Neural cell (in vitro differentiated cells): ENCODE data around the gene BABAM2. TPM values are rescaled to one million over a fixed set of nuclear protein-coding genes. Genes with fewer than 3 reads are reported as not detected.

Experiments used
- H2AFZ ChIP-seq: fragments of 200-600, 300-800 bp; sonication (generic), shearing (Covaris generic); 2 replicates; pipeline ENCODE4 v1.6.0; 2014; ENCODE audit warnings: low read depth, mild to moderate bottlenecking, antibody characterized with exemption, low read length, moderate library complexity
- H3F3A ChIP-seq: fragments of 200-600 bp; shearing (Covaris generic); 2 replicates; pipeline ENCODE4 v1.6.1; 2016; ENCODE audit warnings: mild to moderate bottlenecking, moderate library complexity, mixed read lengths, antibody characterized with exemption, low read length; ENCODE audit not compliant: insufficient read depth, poor library complexity, severe bottlenecking
- H3K27ac ChIP-seq: fragments of 200-600, 300-800 bp; sonication (generic), shearing (Covaris generic); 2 replicates; pipeline ENCODE4 v1.5.1; 2014; ENCODE audit warnings: mild to moderate bottlenecking, low read length, moderate library complexity
- H3K27me3 ChIP-seq: fragments of 300-800, 200-600 bp; sonication (generic), shearing (Covaris generic); 2 replicates; pipeline ENCODE4 v1.6.0; 2014; ENCODE audit warnings: mild to moderate bottlenecking, low read depth, low read length, moderate library complexity; ENCODE audit not compliant: insufficient read depth
- H3K36me3 ChIP-seq: fragments of 300-800, 200-600 bp; sonication (generic), shearing (Covaris generic); 2 replicates; pipeline ENCODE4 v1.5.1; 2014; ENCODE audit warnings: mild to moderate bottlenecking, antibody characterized with exemption, low read length, moderate library complexity; ENCODE audit not compliant: insufficient read depth
- H3K4me2 ChIP-seq: fragments of 300-800, 200-600 bp; sonication (generic), shearing (Covaris generic); 2 replicates; pipeline ENCODE4 v1.6.0; 2014; ENCODE audit warnings: mild to moderate bottlenecking, low read length
- H3K4me3 ChIP-seq: fragments of 300-800, 200-600 bp; sonication (generic), shearing (Covaris generic); 2 replicates; pipeline ENCODE4 v1.5.1; 2014; ENCODE audit warnings: mild to moderate bottlenecking, low read length, moderate library complexity
- H3K79me2 ChIP-seq: fragments of 200-600 bp; shearing (Covaris generic); replicated peaks from 2 replicates; pipeline ENCODE4 v1.6.0; 2014; ENCODE audit warnings: mild to moderate bottlenecking, low read length, moderate library complexity; ENCODE audit not compliant: insufficient read depth
- H3K9ac ChIP-seq: fragments of 300-800, 200-600 bp; sonication (generic), shearing (Covaris generic); 2 replicates; pipeline ENCODE4 v1.6.1; 2016; ENCODE audit warnings: mild to moderate bottlenecking, low read length, mixed read lengths
- H3K9me2 ChIP-seq: fragments of 200-600 bp; shearing (Covaris generic); 2 replicates; pipeline ENCODE4 v1.6.1; 2016; ENCODE audit warnings: mild to moderate bottlenecking, low read length, mixed read lengths; ENCODE audit not compliant: insufficient read depth
- H3K9me3 ChIP-seq: fragments of 200-600, 300-800 bp; sonication (generic), shearing (Covaris generic); 2 replicates; pipeline ENCODE4 v1.6.1; 2016; ENCODE audit warnings: mild to moderate bottlenecking, mixed run types, low read length, moderate library complexity, mixed read lengths
- H4K20me1 ChIP-seq: fragments of 200-600 bp; shearing (Covaris generic); 2 replicates; pipeline ENCODE4 v1.6.1; 2016; ENCODE audit warnings: mild to moderate bottlenecking, mixed run types; ENCODE audit not compliant: insufficient read depth
- CTCF ChIP-seq: fragments of 450-650 bp; IDR thresholded peaks from 2 replicates; pipeline ENCODE4 v1.5.1; 2014; ENCODE audit warnings: antibody characterized with exemption, mild to moderate bottlenecking, moderate library complexity; ENCODE audit not compliant: poor library complexity, severe bottlenecking
- EP300 ChIP-seq: fragments of 450-650 bp; conservative IDR thresholded peaks from 2 replicates; pipeline ENCODE4 v1.6.1; 2014; ENCODE audit warnings: antibody characterized with exemption, mild to moderate bottlenecking, moderate library complexity; ENCODE audit not compliant: poor library complexity, severe bottlenecking
- EZH2 ChIP-seq: fragments of 200-600, 300-800 bp; shearing (Covaris generic), sonication (generic); IDR thresholded peaks from 2 replicates; pipeline ENCODE4 v1.6.1; 2014; ENCODE audit warnings: antibody characterized with exemption, low read length, borderline replicate concordance, mild to moderate bottlenecking; ENCODE audit not compliant: insufficient read depth, poor library complexity, severe bottlenecking
- MXI1 ChIP-seq: fragments of 450-650 bp; conservative IDR thresholded peaks from 2 replicates; pipeline ENCODE4 v1.6.1; 2014; ENCODE audit warnings: antibody characterized with exemption, mild to moderate bottlenecking; ENCODE audit not compliant: poor library complexity, severe bottlenecking
- POLR2AphosphoS5 ChIP-seq: IDR thresholded peaks from 2 replicates; pipeline ENCODE4 v1.6.1; 2012
- RAD21 ChIP-seq: fragments of 450-650 bp; conservative IDR thresholded peaks from 2 replicates; pipeline ENCODE4 v1.6.1; 2014; ENCODE audit warnings: antibody characterized with exemption, mild to moderate bottlenecking, moderate library complexity
- SMC3 ChIP-seq: fragments of 450-650 bp; conservative IDR thresholded peaks from 2 replicates; pipeline ENCODE4 v1.6.1; 2014; ENCODE audit warnings: antibody characterized with exemption, mild to moderate bottlenecking, moderate library complexity; ENCODE audit not compliant: poor library complexity
- TAF1 ChIP-seq: IDR thresholded peaks from 2 replicates; pipeline ENCODE4 v1.6.1; 2012; ENCODE audit warnings: low read depth
- polyA plus RNA-seq: library from polyadenylated mRNA; depleted of rRNA; stranded (reverse); fragments of >200 nt; gene quantifications from 2 replicates; pipeline ENCODE4 v1.2.3, GENCODE V29; 2014
- TF ChIP-seq, protein P1 (sequence below): IDR thresholded peaks from 2 replicates; pipeline ENCODE4 v1.6.1; 2012; ENCODE audit warnings: borderline replicate concordance

Gene BABAM2
- polyA plus RNA-seq, 1 donor from 2014 or later: 15.3 TPM

GRCh38 chr2:27855476-27855875 lies 35.1 kb upstream of the BABAM2 start:
- Histone ChIP-seq H3K4me3 (no peak overlapping the region), H4K20me1 (no peaks in the 10 kb centered on the region), H3F3A (no peaks in the 10 kb centered on the region), H3K27me3 (no peaks in the 10 kb centered on the region), H3K79me2 (no peaks in the 10 kb centered on the region), H3K9me3 (peaks cover 4% of the 10 kb centered on the region), H3K36me3 (peaks cover 6% of the 10 kb centered on the region), H3K27ac (no peak overlapping the region), H2AFZ (no peak overlapping the region), H3K9ac (no peak overlapping the region), H3K9me2 (no peaks in the 10 kb centered on the region), H3K4me2 (no peak overlapping the region)
- TF ChIP-seq CTCF (no peak), EZH2 (no peak), RAD21 (no peak)

GRCh38 chr2:27856386-27856785 lies 34.1 kb upstream of the BABAM2 start:
- H3K27me3 ChIP-seq: no peaks in the 10 kb centered on the region
- H3K9me2 ChIP-seq: no peaks in the 10 kb centered on the region
- no peaks in the 10 kb centered on the region for H3F3A ChIP-seq
- TF ChIP-seq MXI1 (no peak), EZH2 (no peak), TAF1 (no peak), RAD21 (no peak), EP300 (no peak), POLR2AphosphoS5 (no peak), CTCF (no peak), SMC3 (no peak)
- TF ChIP-seq, protein P1, sequence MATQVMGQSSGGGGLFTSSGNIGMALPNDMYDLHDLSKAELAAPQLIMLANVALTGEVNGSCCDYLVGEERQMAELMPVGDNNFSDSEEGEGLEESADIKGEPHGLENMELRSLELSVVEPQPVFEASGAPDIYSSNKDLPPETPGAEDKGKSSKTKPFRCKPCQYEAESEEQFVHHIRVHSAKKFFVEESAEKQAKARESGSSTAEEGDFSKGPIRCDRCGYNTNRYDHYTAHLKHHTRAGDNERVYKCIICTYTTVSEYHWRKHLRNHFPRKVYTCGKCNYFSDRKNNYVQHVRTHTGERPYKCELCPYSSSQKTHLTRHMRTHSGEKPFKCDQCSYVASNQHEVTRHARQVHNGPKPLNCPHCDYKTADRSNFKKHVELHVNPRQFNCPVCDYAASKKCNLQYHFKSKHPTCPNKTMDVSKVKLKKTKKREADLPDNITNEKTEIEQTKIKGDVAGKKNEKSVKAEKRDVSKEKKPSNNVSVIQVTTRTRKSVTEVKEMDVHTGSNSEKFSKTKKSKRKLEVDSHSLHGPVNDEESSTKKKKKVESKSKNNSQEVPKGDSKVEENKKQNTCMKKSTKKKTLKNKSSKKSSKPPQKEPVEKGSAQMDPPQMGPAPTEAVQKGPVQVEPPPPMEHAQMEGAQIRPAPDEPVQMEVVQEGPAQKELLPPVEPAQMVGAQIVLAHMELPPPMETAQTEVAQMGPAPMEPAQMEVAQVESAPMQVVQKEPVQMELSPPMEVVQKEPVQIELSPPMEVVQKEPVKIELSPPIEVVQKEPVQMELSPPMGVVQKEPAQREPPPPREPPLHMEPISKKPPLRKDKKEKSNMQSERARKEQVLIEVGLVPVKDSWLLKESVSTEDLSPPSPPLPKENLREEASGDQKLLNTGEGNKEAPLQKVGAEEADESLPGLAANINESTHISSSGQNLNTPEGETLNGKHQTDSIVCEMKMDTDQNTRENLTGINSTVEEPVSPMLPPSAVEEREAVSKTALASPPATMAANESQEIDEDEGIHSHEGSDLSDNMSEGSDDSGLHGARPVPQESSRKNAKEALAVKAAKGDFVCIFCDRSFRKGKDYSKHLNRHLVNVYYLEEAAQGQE: no peak
- H3K27ac ChIP-seq: no peak overlapping the region
- H2AFZ ChIP-seq: no peak overlapping the region
- peaks cover 6% of the 10 kb centered on the region for H3K36me3 ChIP-seq
- H3K9ac ChIP-seq: no peak overlapping the region
- H3K4me3 ChIP-seq: no peak overlapping the region
- no peaks in the 10 kb centered on the region for H3K79me2 ChIP-seq
- H3K9me3 ChIP-seq: peaks cover 4% of the 10 kb centered on the region
- H4K20me1 ChIP-seq: no peaks in the 10 kb centered on the region
- no peak overlapping the region for H3K4me2 ChIP-seq
